ENCODE results near the gene AUP1. TPM values are rescaled to one million over a fixed set of nuclear protein-coding genes. Genes with fewer than 3 reads are reported as not detected.
"Not testable (repeated sequence)": the region's sequence is repeated elsewhere in the genome, so short reads cannot be mapped to it uniquely, and the experiment has no call there.

The AUP1 gene
- total and polyA plus RNA-seq, 2 donors (not counting 3 experiments of a cell fraction or from before 2014, with no cell fraction given), result 103 to 187 TPM

GRCh38 chr2:74564222-74564621 lies 34.7 kb upstream of the AUP1 start:
- no peak for DNase-seq (ENCODE audit: low read depth, low spot score)
- intact Hi-C loops (cut with micrococcal nuclease), result no loop called here
- Histone ChIP-seq H3K9me3 (replicated peaks; ENCODE audit: control insufficient read depth, insufficient read depth, low read length) (no peaks in the 10 kb centered on the region), H3K27ac (ENCODE audit: insufficient read depth, low read depth, low read length) (no peak overlapping the region), H3K9me1 (replicated peaks; ENCODE audit: control insufficient read depth, extremely low read depth, insufficient read depth, low read length) (no peaks in the 10 kb centered on the region), H3K27me3 (ENCODE audit: control insufficient read depth in 2 of 2, insufficient read depth in 2 of 2, low read length in 2 of 2) (peaks cover 16 to 24% of the 10 kb centered on the region in 2 experiments), H2AFZ (ENCODE audit: low read depth, low read length) (no peak overlapping the region), H3K4me2 (ENCODE audit: insufficient read depth, low read length) (no peak overlapping the region), H4K20me1 (replicated peaks; ENCODE audit: control insufficient read depth, extremely low read depth, insufficient read depth, low read length) (no peaks in the 10 kb centered on the region), H3K79me2 (ENCODE audit: control insufficient read depth, insufficient read depth, low read length) (no peaks in the 10 kb centered on the region), H3K36me3 (ENCODE audit: control insufficient read depth in 2 of 2, extremely low read depth in 1 of 2, insufficient read depth in 2 of 2, low read length in 2 of 2) (no peaks in the 10 kb centered on the region), H3K9ac (replicated peaks; ENCODE audit: extremely low read depth, insufficient read depth, low read length) (no peak overlapping the region), H3K4me1 (ENCODE audit: control insufficient read depth, extremely low read depth, insufficient read depth, low read length) (peaks cover 5% of the 10 kb centered on the region), H3K4me3 (replicated peaks in 1 of 3; ENCODE audit: insufficient read depth in 1 of 3, low read depth in 1 of 3, low read length in 3 of 3) (no peak overlapping the region)
- no peak for TF ChIP-seq MYC (IDR thresholded peaks at IDR 0.05; ENCODE audit: low read depth, low read length)
- TF ChIP-seq FOS (IDR thresholded peaks at IDR 0.05; ENCODE audit: borderline replicate concordance, insufficient read depth, low read length), result no peak
- POLR2A ChIA-PET, result no interaction called here
- BruUV-seq (replicated peaks), result no TSS peak
- CTCF ChIA-PET, result interaction anchor here (1.4 kb wide), 1 partner anchor 19 kb away, joined by 3 read pairs; no protein-coding TSS in a partner anchor
- FAIRE-seq, result no peak
- dilution Hi-C loops (cut with MboI; ENCODE audit: extremely low pct_ligation_motif_present, low sequenced_read_pairs), result no loop called here

GRCh38 chr2:74562126-74562775 lies 32.7 kb upstream of the AUP1 start:
- Histone ChIP-seq H3K9me1 (replicated peaks; ENCODE audit: control insufficient read depth, extremely low read depth, insufficient read depth, low read length) (no peaks in the 10 kb centered on the region), H3K27ac (ENCODE audit: insufficient read depth, low read depth, low read length) (no peak overlapping the region), H4K20me1 (replicated peaks; ENCODE audit: control insufficient read depth, extremely low read depth, insufficient read depth, low read length) (no peaks in the 10 kb centered on the region), H3K36me3 (ENCODE audit: control insufficient read depth in 2 of 2, extremely low read depth in 1 of 2, insufficient read depth in 2 of 2, low read length in 2 of 2) (no peaks in the 10 kb centered on the region), H2AFZ (ENCODE audit: low read depth, low read length) (peak overlapping the region; percentile 68), H3K79me2 (ENCODE audit: control insufficient read depth, insufficient read depth, low read length) (no peaks in the 10 kb centered on the region), H3K9me3 (replicated peaks; ENCODE audit: control insufficient read depth, insufficient read depth, low read length) (no peaks in the 10 kb centered on the region), H3K27me3 (ENCODE audit: control insufficient read depth in 2 of 2, insufficient read depth in 2 of 2, low read length in 2 of 2) (peaks cover 3 to 14% of the 10 kb centered on the region in 2 experiments), H3K9ac (replicated peaks; ENCODE audit: extremely low read depth, insufficient read depth, low read length) (no peak overlapping the region), H3K4me1 (ENCODE audit: control insufficient read depth, extremely low read depth, insufficient read depth, low read length) (peaks cover 5% of the 10 kb centered on the region), H3K4me2 (ENCODE audit: insufficient read depth, low read length) (no peak overlapping the region), H3K4me3 (replicated peaks in 1 of 3; ENCODE audit: insufficient read depth in 1 of 3, low read depth in 1 of 3, low read length in 3 of 3) (no peak overlapping the region)
- BruUV-seq (replicated peaks), result no TSS peak
- intact Hi-C loops (cut with micrococcal nuclease), result no loop called here
- dilution Hi-C loops (cut with MboI; ENCODE audit: extremely low pct_ligation_motif_present, low sequenced_read_pairs), result no loop called here
- peak; percentile 70 for FAIRE-seq
- DNase-seq (ENCODE audit: low read depth, low spot score), result no peak
- ChIA-PET POLR2A (no interaction called here), CTCF (interaction anchor here (2.1 kb wide), 1 partner anchor 25 kb away, joined by 6 read pairs; no protein-coding TSS in a partner anchor)
- TF ChIP-seq JUN (IDR thresholded peaks at IDR 0.05; ENCODE audit: borderline replicate concordance, insufficient read depth, insufficient read length, low read depth) (no peak), CTCF (IDR thresholded peaks at IDR 0.05; ENCODE audit: extremely low read depth in 1 of 2, insufficient read depth in 1 of 2, low read depth in 1 of 2, low read length in 2 of 2) (no peak), EZH2 (IDR thresholded peaks at IDR 0.05; ENCODE audit: borderline replicate concordance, low read depth, low read length, severe bottlenecking) (no peak), POLR2AphosphoS5 (IDR thresholded peaks at IDR 0.05; ENCODE audit: insufficient read depth, low read depth, low read length) (no peak), FOS (IDR thresholded peaks at IDR 0.05; ENCODE audit: borderline replicate concordance, insufficient read depth, low read length) (peak; percentile 63), POLR2A (IDR thresholded peaks at IDR 0.05; ENCODE audit: low read depth, low read length) (no peak), MAX (IDR thresholded peaks at IDR 0.05; ENCODE audit: insufficient read depth, insufficient read length) (no peak), MYC (IDR thresholded peaks at IDR 0.05; ENCODE audit: low read depth, low read length) (no peak)

- dilution Hi-C loops (cut with MboI; ENCODE audit: extremely low pct_ligation_motif_present, low sequenced_read_pairs); H3K4me3 ChIP-seq (replicated peaks in 1 of 3; ENCODE audit: insufficient read depth in 1 of 3, low read depth in 1 of 3, low read length in 3 of 3); H3K27ac ChIP-seq (ENCODE audit: insufficient read depth, low read depth, low read length); intact Hi-C loops (cut with micrococcal nuclease); H3K36me3 ChIP-seq (ENCODE audit: control insufficient read depth in 2 of 2, extremely low read depth in 1 of 2, insufficient read depth in 2 of 2, low read length in 2 of 2); DNase-seq (ENCODE audit: low read depth, low spot score); H3K27me3 ChIP-seq (ENCODE audit: control insufficient read depth in 2 of 2, insufficient read depth in 2 of 2, low read length in 2 of 2); H3K79me2 ChIP-seq (ENCODE audit: control insufficient read depth, insufficient read depth, low read length); H3K9me3 ChIP-seq (replicated peaks; ENCODE audit: control insufficient read depth, insufficient read depth, low read length); H3K4me1 ChIP-seq (ENCODE audit: control insufficient read depth, extremely low read depth, insufficient read depth, low read length); POLR2A ChIA-PET; FAIRE-seq; H4K20me1 ChIP-seq (replicated peaks; ENCODE audit: control insufficient read depth, extremely low read depth, insufficient read depth, low read length); H3K9me1 ChIP-seq (replicated peaks; ENCODE audit: control insufficient read depth, extremely low read depth, insufficient read depth, low read length); H3K9ac ChIP-seq (replicated peaks; ENCODE audit: extremely low read depth, insufficient read depth, low read length); BruUV-seq (replicated peaks); H3K4me2 ChIP-seq (ENCODE audit: insufficient read depth, low read length); H2AFZ ChIP-seq (ENCODE audit: low read depth, low read length): not testable (repeated sequence)
- CTCF ChIA-PET, result interaction anchor here (1.2 to 2.1 kb wide), 2 partner anchors 27 to 78 kb away, joined by 3 to 6 read pairs; partner anchors contain the start of genes CCDC142 and TTC31
These were observed 31.5 kb upstream of the AUP1 start for GRCh38 chr2:74561022-74561421.

Measured in endothelial cell of umbilical vein (primary cell).